ENCODE measurements around the gene IL15RA.

IL15RA gene

GRCh38 chr10:6009961-6010360 is 32.6 kb upstream of the IL15RA start:
- no peak for DNase-seq (ENCODE audit: extremely low read depth, insufficient read length)
- no peaks in the 10 kb centered on the region for H3K27me3 ChIP-seq (replicated peaks; ENCODE audit: control insufficient read depth, insufficient read depth, low read length)
- no peak overlapping the region for H3K4me3 ChIP-seq (replicated peaks; ENCODE audit: low read depth, low read length)
- TF ChIP-seq CTCF (IDR thresholded peaks at IDR 0.05; ENCODE audit: insufficient read depth, low read length, poor library complexity, severe bottlenecking) = no peak
- H3K36me3 ChIP-seq (ENCODE audit: control insufficient read depth, insufficient read depth, low read length) = no peaks in the 10 kb centered on the region

- Histone ChIP-seq H3K4me3 (replicated peaks; ENCODE audit: low read depth, low read length) (no peak overlapping the region), H3K27me3 (replicated peaks; ENCODE audit: control insufficient read depth, insufficient read depth, low read length) (no peaks in the 10 kb centered on the region), H3K36me3 (ENCODE audit: control insufficient read depth, insufficient read depth, low read length) (no peaks in the 10 kb centered on the region)
- TF ChIP-seq CTCF (IDR thresholded peaks at IDR 0.05; ENCODE audit: insufficient read depth, low read length, poor library complexity, severe bottlenecking) = no peak
- no peak for DNase-seq (ENCODE audit: extremely low read depth, insufficient read length)
These were observed 31.8 kb upstream of the IL15RA start for GRCh38 chr10:6009150-6009549.

- Histone ChIP-seq H3K4me3 (replicated peaks; ENCODE audit: low read depth, low read length) (no peak overlapping the region), H3K36me3 (ENCODE audit: control insufficient read depth, insufficient read depth, low read length) (no peaks in the 10 kb centered on the region)
- TF ChIP-seq CTCF (IDR thresholded peaks at IDR 0.05; ENCODE audit: insufficient read depth, low read length, poor library complexity, severe bottlenecking) = no peak
These were observed 31.3 kb upstream of the IL15RA start for GRCh38 chr10:6008497-6009142.

GRCh38 chr10:6006991-6007390 is 29.6 kb upstream of the IL15RA start:
- no peaks in the 10 kb centered on the region for H3K36me3 ChIP-seq (ENCODE audit: control insufficient read depth, insufficient read depth, low read length)
- no peak for DNase-seq (ENCODE audit: extremely low read depth, insufficient read length)
- no peak for TF ChIP-seq CTCF (IDR thresholded peaks at IDR 0.05; ENCODE audit: insufficient read depth, low read length, poor library complexity, severe bottlenecking)
- H3K4me3 ChIP-seq (replicated peaks; ENCODE audit: low read depth, low read length) = no peak overlapping the region
- no peaks in the 10 kb centered on the region for H3K27me3 ChIP-seq (replicated peaks; ENCODE audit: control insufficient read depth, insufficient read depth, low read length)

More at GRCh38 chr10:6008497-6009142, 31.3 kb upstream of the IL15RA start:
- no peaks in the 10 kb centered on the region for H3K27me3 ChIP-seq (replicated peaks; ENCODE audit: control insufficient read depth, insufficient read depth, low read length)
- DNase-seq (ENCODE audit: extremely low read depth, insufficient read length) = no peak

- no peak for DNase-seq (ENCODE audit: extremely low read depth, insufficient read length)
- H3K36me3 ChIP-seq (ENCODE audit: control insufficient read depth, insufficient read depth, low read length) = no peaks in the 10 kb centered on the region
- no peak for TF ChIP-seq CTCF (IDR thresholded peaks at IDR 0.05; ENCODE audit: insufficient read depth, low read length, poor library complexity, severe bottlenecking)
- no peak overlapping the region for H3K4me3 ChIP-seq (replicated peaks; ENCODE audit: low read depth, low read length)
- H3K27me3 ChIP-seq (replicated peaks; ENCODE audit: control insufficient read depth, insufficient read depth, low read length) = no peaks in the 10 kb centered on the region
These were observed 29.2 kb upstream of the IL15RA start for GRCh38 chr10:6006546-6006945.

Measured in GM06990 (cell line).